ENCODE measurements around the gene SIKE1.

The SIKE1 gene

DNA sequence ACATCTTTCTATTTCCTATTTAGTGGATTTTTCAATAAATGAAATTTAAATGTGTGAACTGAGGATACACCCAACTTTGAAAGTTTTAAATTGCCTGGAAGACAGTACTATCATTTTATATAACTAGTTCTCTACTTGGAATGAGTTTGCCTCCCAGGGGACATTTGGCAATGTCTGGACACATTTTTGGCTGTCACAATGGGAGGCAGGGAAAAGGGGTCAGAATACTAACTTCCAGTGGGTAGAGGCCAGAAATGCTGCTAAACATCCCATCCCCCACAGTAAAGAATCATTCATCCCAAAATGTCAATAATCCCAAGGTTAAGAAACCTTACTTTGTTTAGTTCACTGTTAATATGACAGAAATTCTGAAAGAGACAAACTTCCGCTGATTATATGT is 50.7 kb downstream of the SIKE1 start:
- TF ChIP-seq, protein P1, sequence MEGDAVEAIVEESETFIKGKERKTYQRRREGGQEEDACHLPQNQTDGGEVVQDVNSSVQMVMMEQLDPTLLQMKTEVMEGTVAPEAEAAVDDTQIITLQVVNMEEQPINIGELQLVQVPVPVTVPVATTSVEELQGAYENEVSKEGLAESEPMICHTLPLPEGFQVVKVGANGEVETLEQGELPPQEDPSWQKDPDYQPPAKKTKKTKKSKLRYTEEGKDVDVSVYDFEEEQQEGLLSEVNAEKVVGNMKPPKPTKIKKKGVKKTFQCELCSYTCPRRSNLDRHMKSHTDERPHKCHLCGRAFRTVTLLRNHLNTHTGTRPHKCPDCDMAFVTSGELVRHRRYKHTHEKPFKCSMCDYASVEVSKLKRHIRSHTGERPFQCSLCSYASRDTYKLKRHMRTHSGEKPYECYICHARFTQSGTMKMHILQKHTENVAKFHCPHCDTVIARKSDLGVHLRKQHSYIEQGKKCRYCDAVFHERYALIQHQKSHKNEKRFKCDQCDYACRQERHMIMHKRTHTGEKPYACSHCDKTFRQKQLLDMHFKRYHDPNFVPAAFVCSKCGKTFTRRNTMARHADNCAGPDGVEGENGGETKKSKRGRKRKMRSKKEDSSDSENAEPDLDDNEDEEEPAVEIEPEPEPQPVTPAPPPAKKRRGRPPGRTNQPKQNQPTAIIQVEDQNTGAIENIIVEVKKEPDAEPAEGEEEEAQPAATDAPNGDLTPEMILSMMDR (IDR thresholded peaks at IDR 0.05; ENCODE audit: low read depth, low read length): no peak
- Histone ChIP-seq H3K4me3 (ENCODE audit: low read depth, low read length) (no peak overlapping the region), H3K4me1 (no peaks in the 10 kb centered on the region), H3K9me3 (no peaks in the 10 kb centered on the region), H3K27me3 (no peaks in the 10 kb centered on the region), H3K36me3 (peaks cover 94% of the 10 kb centered on the region)
- DNase-seq: no peak

DNA sequence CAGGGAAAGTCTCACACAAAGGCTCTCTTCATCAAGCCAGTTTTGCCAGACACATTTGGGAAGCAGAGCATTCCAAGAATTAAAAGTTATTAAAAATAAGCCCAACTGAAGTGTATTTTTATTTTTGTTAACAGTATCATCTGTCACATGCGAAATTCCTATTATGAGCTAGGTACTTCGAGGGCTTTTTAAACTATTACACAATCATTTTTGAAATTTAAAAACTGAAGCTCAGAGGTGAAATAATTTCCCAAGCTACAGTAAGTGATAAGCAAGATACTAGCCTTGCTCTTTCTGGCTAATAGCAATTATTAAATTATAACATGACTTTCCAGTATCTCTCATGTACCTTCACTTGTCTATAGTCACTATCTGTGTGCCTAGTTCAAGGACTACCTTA is 51.9 kb downstream of the SIKE1 start:
- Histone ChIP-seq H3K9me3 (no peaks in the 10 kb centered on the region), H3K4me1 (no peaks in the 10 kb centered on the region), H3K36me3 (peaks cover 94% of the 10 kb centered on the region), H3K4me3 (ENCODE audit: low read depth, low read length) (no peak overlapping the region), H3K27me3 (no peaks in the 10 kb centered on the region)
- DNase-seq: no peak
- TF ChIP-seq, protein P1 (IDR thresholded peaks at IDR 0.05; ENCODE audit: low read depth, low read length): no peak

DNA sequence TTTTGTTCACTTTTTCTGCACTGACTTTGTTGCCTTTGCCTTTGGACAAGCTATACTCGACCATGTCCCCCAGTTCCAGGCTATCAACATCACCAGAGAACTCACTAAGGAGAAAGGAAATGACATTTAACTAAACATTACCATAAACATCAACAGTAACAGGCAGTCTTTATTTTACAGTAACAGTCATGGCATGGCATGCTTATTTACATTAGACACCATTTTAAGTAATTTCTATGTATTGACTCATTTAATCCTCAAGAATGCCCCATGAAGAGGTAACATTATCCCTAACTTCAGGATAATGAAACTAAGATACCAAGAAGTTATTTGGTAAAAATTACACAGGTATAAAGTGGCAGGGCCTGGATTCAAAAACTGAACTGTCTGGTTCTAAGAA is 55.3 kb downstream of the SIKE1 start:
- Histone ChIP-seq H3K9me3 (no peaks in the 10 kb centered on the region), H3K27me3 (no peaks in the 10 kb centered on the region), H3K36me3 (peaks cover 93% of the 10 kb centered on the region), H3K4me3 (ENCODE audit: low read depth, low read length) (no peak overlapping the region), H3K4me1 (no peaks in the 10 kb centered on the region)
- no peak for DNase-seq
- TF ChIP-seq, protein P1 (IDR thresholded peaks at IDR 0.05; ENCODE audit: low read depth, low read length): no peak

DNA sequence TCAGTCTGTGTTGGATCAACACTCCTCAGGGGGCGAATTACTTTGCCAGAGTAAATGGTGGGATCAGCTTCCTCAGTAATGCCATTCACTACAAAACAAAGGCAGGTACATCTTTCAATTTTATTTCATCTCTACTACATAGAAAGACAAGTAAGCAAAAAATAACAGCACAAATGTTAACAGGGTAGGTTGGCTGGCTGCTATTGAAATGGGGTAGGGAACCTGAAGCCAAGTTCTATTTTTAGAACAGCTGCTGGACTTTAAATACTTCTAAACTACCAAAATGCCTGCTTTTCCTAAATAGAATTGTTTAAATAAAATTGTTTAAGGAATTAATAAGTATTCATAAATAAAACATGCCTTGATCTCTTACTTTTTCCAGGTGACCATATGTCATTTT is 56.6 kb downstream of the SIKE1 start:
- no peak overlapping the region for H3K4me3 ChIP-seq (ENCODE audit: low read depth, low read length)
- H3K36me3 ChIP-seq: peaks cover 95% of the 10 kb centered on the region
- H3K4me1 ChIP-seq: no peaks in the 10 kb centered on the region
- no peak for DNase-seq
- TF ChIP-seq, protein P1 (IDR thresholded peaks at IDR 0.05; ENCODE audit: low read depth, low read length): no peak
- H3K27me3 ChIP-seq: no peaks in the 10 kb centered on the region
- no peaks in the 10 kb centered on the region for H3K9me3 ChIP-seq

DNA sequence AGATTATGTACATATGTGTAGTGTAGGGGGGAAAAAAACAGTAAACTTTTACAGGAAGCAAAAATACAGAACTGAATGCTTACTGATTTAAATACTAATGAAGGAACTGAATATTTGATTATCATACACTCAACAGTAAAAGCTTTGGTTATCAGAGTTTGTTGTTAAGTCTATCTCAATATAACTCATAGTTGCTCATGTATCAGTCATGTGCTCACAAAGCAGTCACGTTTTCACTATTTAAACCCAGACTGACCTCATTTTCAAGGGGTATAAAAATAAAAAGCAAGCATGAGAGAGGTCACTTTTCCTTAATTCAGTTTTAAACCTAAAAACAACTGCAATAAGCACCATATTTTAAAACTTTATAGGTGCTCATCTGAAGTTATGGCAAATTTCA is 57.0 kb downstream of the SIKE1 start:
- no peaks in the 10 kb centered on the region for H3K4me1 ChIP-seq
- H3K4me3 ChIP-seq (ENCODE audit: low read depth, low read length): no peak overlapping the region
- DNase-seq: no peak
- TF ChIP-seq, protein P1 (IDR thresholded peaks at IDR 0.05; ENCODE audit: low read depth, low read length): no peak
- no peaks in the 10 kb centered on the region for H3K9me3 ChIP-seq
- no peaks in the 10 kb centered on the region for H3K27me3 ChIP-seq
- H3K36me3 ChIP-seq: peaks cover 95% of the 10 kb centered on the region

DNA sequence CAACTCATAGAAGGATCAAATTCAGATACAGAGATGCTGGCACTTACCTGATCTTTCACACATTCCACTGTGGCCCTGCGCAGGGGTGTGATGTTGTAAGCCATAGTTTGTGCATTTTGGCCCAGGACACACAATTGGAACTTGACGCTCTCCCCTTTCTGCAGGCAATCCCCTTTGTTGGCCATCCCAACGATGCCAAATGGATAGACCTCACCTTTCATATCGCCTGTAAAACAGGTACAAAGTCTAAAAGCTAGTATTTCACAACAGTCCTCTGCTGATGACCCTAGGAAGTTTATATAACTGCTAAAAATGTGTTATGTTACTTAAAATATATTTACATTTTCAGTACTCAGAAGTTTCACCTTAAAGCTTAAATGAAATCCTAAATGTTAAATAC is 60.0 kb downstream of the SIKE1 start:
- no peak for DNase-seq
- Histone ChIP-seq H3K36me3 (peaks cover 84% of the 10 kb centered on the region), H3K9me3 (no peaks in the 10 kb centered on the region), H3K4me1 (peaks cover under 1% of the 10 kb centered on the region; the same call in 1 of the 2 replicates), H3K27me3 (no peaks in the 10 kb centered on the region), H3K4me3 (ENCODE audit: low read depth, low read length) (no peak overlapping the region)
- TF ChIP-seq, protein P1 (IDR thresholded peaks at IDR 0.05; ENCODE audit: low read depth, low read length): no peak

Measured in BE2C (cell line).